Measurements from ENCODE around the gene TNS4.

Gene TNS4

DNA sequence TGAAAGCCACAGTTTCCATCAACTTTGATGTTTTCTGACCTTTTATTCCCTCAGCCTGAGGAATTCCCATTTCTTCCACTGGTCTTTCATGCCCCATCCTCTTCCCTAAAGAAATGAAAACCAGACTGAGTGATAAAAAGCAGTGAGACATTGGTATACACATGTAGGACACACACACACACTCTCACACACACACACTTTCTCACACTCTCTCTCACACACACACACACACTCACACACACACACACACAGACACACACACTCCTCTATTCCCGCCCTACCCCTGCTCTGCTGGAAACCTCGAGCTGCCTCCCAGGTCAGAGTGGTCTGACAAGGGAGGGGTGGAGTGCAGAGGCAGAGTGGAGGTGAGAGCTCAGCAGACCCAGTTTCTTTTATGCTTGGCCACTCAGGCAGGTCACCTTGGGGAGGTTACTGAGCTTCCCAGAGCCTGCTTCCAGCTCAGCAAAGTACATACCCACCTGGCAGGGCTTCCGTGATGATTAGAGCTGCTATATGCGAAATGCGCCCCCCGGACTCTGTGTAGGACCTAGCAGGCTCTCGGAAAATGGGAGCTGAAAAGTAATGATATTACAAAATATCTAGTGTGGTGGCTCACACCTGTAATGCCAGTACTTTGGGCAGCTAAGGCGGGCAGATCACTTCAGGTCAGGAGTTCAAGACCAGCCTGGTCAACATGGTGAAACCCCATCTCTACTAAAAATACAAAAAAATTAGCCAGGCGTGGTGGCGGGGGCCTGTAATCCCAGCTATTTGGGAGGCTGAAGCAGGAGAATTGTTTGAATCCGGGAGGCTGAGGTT is 33.2 kb upstream of the TNS4 start:
- Histone ChIP-seq H3K27ac (ENCODE audit: low read depth, low read length) (peak overlapping the region; percentile 84), H3K36me3 (ENCODE audit: insufficient read depth, low read length) (no peaks in the 10 kb centered on the region), H3K27me3 (ENCODE audit: insufficient read depth, low read length) (no peaks in the 10 kb centered on the region), H2AFZ (ENCODE audit: low read length, unreplicated experiment) (no peak overlapping the region), H3K4me3 (ENCODE audit: low read depth, low read length) (no peak overlapping the region), H3K4me1 (ENCODE audit: control insufficient read depth, insufficient read depth, low read length, unreplicated experiment) (peaks cover 53% of the 10 kb centered on the region), H3K79me2 (ENCODE audit: control insufficient read depth, insufficient read depth, low read length, unreplicated experiment) (no peaks in the 10 kb centered on the region)

DNA sequence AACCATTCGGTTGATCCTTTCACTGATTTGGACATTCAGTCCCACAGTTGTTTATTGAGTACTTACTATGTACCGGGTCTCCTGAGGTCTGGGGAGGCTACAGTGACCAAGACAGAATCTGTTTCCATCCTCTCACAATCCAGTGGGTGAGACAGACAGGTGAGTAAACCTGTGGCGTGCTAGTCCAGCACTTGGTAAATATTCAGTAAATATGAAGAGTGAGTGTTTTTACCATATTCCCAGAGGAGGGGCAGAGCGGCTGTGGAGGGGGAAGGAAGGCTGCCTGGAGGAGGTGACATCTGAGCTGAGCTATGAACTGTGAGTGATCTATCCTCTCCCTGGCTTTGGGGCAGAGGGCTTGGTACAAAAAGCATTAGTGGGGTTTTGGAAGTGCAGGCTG is 32.5 kb upstream of the TNS4 start:
- H3K27ac ChIP-seq (ENCODE audit: low read depth, low read length), result peak overlapping the region; percentile 84
- H3K27me3 ChIP-seq (ENCODE audit: insufficient read depth, low read length), result no peaks in the 10 kb centered on the region
- H3K79me2 ChIP-seq (ENCODE audit: control insufficient read depth, insufficient read depth, low read length, unreplicated experiment), result no peaks in the 10 kb centered on the region
- H3K4me3 ChIP-seq (ENCODE audit: low read depth, low read length), result peak overlapping the region; percentile 34; the same call in 1 of the 2 replicates
- peaks cover 53% of the 10 kb centered on the region for H3K4me1 ChIP-seq (ENCODE audit: control insufficient read depth, insufficient read depth, low read length, unreplicated experiment)
- H3K36me3 ChIP-seq (ENCODE audit: insufficient read depth, low read length), result no peaks in the 10 kb centered on the region
- H2AFZ ChIP-seq (ENCODE audit: low read length, unreplicated experiment), result no peak overlapping the region

- H2AFZ ChIP-seq (ENCODE audit: low read length, unreplicated experiment), result peak overlapping the region; percentile 58
- H3K27me3 ChIP-seq (ENCODE audit: insufficient read depth, low read length), result no peaks in the 10 kb centered on the region
- peaks cover 44% of the 10 kb centered on the region for H3K4me1 ChIP-seq (ENCODE audit: control insufficient read depth, insufficient read depth, low read length, unreplicated experiment)
- no peak overlapping the region for H3K4me3 ChIP-seq (ENCODE audit: low read depth, low read length)
- H3K79me2 ChIP-seq (ENCODE audit: control insufficient read depth, insufficient read depth, low read length, unreplicated experiment), result no peaks in the 10 kb centered on the region
- H3K36me3 ChIP-seq (ENCODE audit: insufficient read depth, low read length), result no peaks in the 10 kb centered on the region
- peak overlapping the region; percentile 47 for H3K27ac ChIP-seq (ENCODE audit: low read depth, low read length)
These were observed 31.3 kb upstream of the TNS4 start for GRCh38 chr17:40532520-40533253.

GRCh38 chr17:40531051-40531991 is 29.9 kb upstream of the TNS4 start:
- H3K27me3 ChIP-seq (ENCODE audit: insufficient read depth, low read length), result no peaks in the 10 kb centered on the region
- no peak overlapping the region for H3K27ac ChIP-seq (ENCODE audit: low read depth, low read length)
- no peak overlapping the region for H2AFZ ChIP-seq (ENCODE audit: low read length, unreplicated experiment)
- H3K4me1 ChIP-seq (ENCODE audit: control insufficient read depth, insufficient read depth, low read length, unreplicated experiment), result peaks cover 35% of the 10 kb centered on the region
- H3K79me2 ChIP-seq (ENCODE audit: control insufficient read depth, insufficient read depth, low read length, unreplicated experiment), result no peaks in the 10 kb centered on the region
- H3K36me3 ChIP-seq (ENCODE audit: insufficient read depth, low read length), result no peaks in the 10 kb centered on the region
- no peak overlapping the region for H3K4me3 ChIP-seq (ENCODE audit: low read depth, low read length)

- Histone ChIP-seq H2AFZ (ENCODE audit: low read length, unreplicated experiment) (no peak overlapping the region), H3K4me3 (ENCODE audit: low read depth, low read length) (no peak overlapping the region), H3K36me3 (ENCODE audit: insufficient read depth, low read length) (no peaks in the 10 kb centered on the region), H3K27me3 (ENCODE audit: insufficient read depth, low read length) (no peaks in the 10 kb centered on the region), H3K79me2 (ENCODE audit: control insufficient read depth, insufficient read depth, low read length, unreplicated experiment) (no peaks in the 10 kb centered on the region), H3K4me1 (ENCODE audit: control insufficient read depth, insufficient read depth, low read length, unreplicated experiment) (peaks cover 29% of the 10 kb centered on the region), H3K27ac (ENCODE audit: low read depth, low read length) (no peak overlapping the region)
These were observed 29.1 kb upstream of the TNS4 start for GRCh38 chr17:40530531-40530994.

- H3K4me1 ChIP-seq (ENCODE audit: control insufficient read depth, insufficient read depth, low read length, unreplicated experiment), result peaks cover 29% of the 10 kb centered on the region
- peaks cover 3% of the 10 kb centered on the region; the same call in 1 of the 2 replicates for H3K36me3 ChIP-seq (ENCODE audit: insufficient read depth, low read length)
- H3K4me3 ChIP-seq (ENCODE audit: low read depth, low read length), result no peak overlapping the region
- H3K79me2 ChIP-seq (ENCODE audit: control insufficient read depth, insufficient read depth, low read length, unreplicated experiment), result no peaks in the 10 kb centered on the region
- H3K27ac ChIP-seq (ENCODE audit: low read depth, low read length), result no peak overlapping the region
- no peak overlapping the region for H2AFZ ChIP-seq (ENCODE audit: low read length, unreplicated experiment)
- no peaks in the 10 kb centered on the region for H3K27me3 ChIP-seq (ENCODE audit: insufficient read depth, low read length)
These were observed 28.6 kb upstream of the TNS4 start for GRCh38 chr17:40529991-40530390.

GRCh38 chr17:40528692-40529417 is 27.4 kb upstream of the TNS4 start:
- H3K36me3 ChIP-seq (ENCODE audit: insufficient read depth, low read length), result peaks cover 3% of the 10 kb centered on the region; the same call in 1 of the 2 replicates
- H3K4me3 ChIP-seq (ENCODE audit: low read depth, low read length), result no peak overlapping the region
- H3K27me3 ChIP-seq (ENCODE audit: insufficient read depth, low read length), result no peaks in the 10 kb centered on the region
- H3K27ac ChIP-seq (ENCODE audit: low read depth, low read length), result no peak overlapping the region
- H3K4me1 ChIP-seq (ENCODE audit: control insufficient read depth, insufficient read depth, low read length, unreplicated experiment), result peaks cover 23% of the 10 kb centered on the region
- H3K79me2 ChIP-seq (ENCODE audit: control insufficient read depth, insufficient read depth, low read length, unreplicated experiment), result no peaks in the 10 kb centered on the region
- no peak overlapping the region for H2AFZ ChIP-seq (ENCODE audit: low read length, unreplicated experiment)

- Histone ChIP-seq H3K79me2 (ENCODE audit: control insufficient read depth, insufficient read depth, low read length, unreplicated experiment) (no peaks in the 10 kb centered on the region), H3K4me1 (ENCODE audit: control insufficient read depth, insufficient read depth, low read length, unreplicated experiment) (peaks cover 9% of the 10 kb centered on the region), H3K36me3 (ENCODE audit: insufficient read depth, low read length) (peaks cover 8% of the 10 kb centered on the region; the same call in 1 of the 2 replicates), H3K27me3 (ENCODE audit: insufficient read depth, low read length) (no peaks in the 10 kb centered on the region), H2AFZ (ENCODE audit: low read length, unreplicated experiment) (peak overlapping the region; percentile 17), H3K27ac (ENCODE audit: low read depth, low read length) (no peak overlapping the region), H3K4me3 (ENCODE audit: low read depth, low read length) (no peak overlapping the region)
These were observed 25.2 kb upstream of the TNS4 start for GRCh38 chr17:40526668-40527067.

DNA sequence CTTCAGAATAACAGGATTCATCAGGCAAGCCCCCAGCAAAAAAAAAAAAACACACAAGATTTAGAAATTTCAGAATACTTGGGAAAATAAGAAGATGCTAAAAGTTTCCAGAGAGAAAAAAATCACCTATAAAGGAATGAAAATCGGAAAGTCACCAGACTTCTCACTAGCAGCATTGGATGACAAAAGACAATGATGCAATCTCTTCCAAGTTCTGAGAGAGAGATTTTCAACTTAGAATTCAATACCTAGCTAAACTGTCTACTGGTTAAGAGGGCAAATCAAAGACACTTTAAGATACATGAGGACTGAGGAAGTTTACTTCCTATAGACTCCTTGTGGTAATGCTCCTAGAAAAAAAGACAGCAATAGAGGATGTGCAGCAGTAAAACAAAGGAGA is 23.9 kb upstream of the TNS4 start:
- no peak overlapping the region for H3K4me3 ChIP-seq (ENCODE audit: low read depth, low read length)
- H3K27ac ChIP-seq (ENCODE audit: low read depth, low read length), result no peak overlapping the region
- no peak overlapping the region for H2AFZ ChIP-seq (ENCODE audit: low read length, unreplicated experiment)
- H3K79me2 ChIP-seq (ENCODE audit: control insufficient read depth, insufficient read depth, low read length, unreplicated experiment), result no peaks in the 10 kb centered on the region
- H3K27me3 ChIP-seq (ENCODE audit: insufficient read depth, low read length), result no peaks in the 10 kb centered on the region
- H3K36me3 ChIP-seq (ENCODE audit: insufficient read depth, low read length), result peaks cover 8% of the 10 kb centered on the region; the same call in 1 of the 2 replicates
- H3K4me1 ChIP-seq (ENCODE audit: control insufficient read depth, insufficient read depth, low read length, unreplicated experiment), result peaks cover 17% of the 10 kb centered on the region
